HFF-Myc (cell line): ENCODE measurements around the gene GOLPH3L.
"Not testable (repeated sequence)": the region's sequence is repeated elsewhere in the genome, so short reads cannot be mapped to it uniquely, and the experiment has no call there.

ENCODE experiments used
- DNase-seq: peaks from one replicate; pipeline ENCODE4 v3.0.0-alpha.2; 2011; ENCODE audit warnings: low read depth; ENCODE audit errors: extremely low read depth
- H3K4me3 ChIP-seq: replicated peaks from 2 replicates; pipeline ENCODE4 v1.5.1; 2011; ENCODE audit warnings: low read depth, mild to moderate bottlenecking, control low read depth, low read length
- CTCF ChIP-seq: IDR thresholded peaks from 2 replicates; pipeline ENCODE4 v1.5.1; 2012; ENCODE audit warnings: mild to moderate bottlenecking, low read depth, low read length, control low read depth; ENCODE audit errors: missing control alignments

Gene GOLPH3L

GRCh38 chr1:150661156-150661555 lies 35.8 kb downstream of the GOLPH3L start:
- no peak for TF ChIP-seq CTCF
- H3K4me3 ChIP-seq: no peak overlapping the region
- DNase-seq: no peak

GRCh38 chr1:150660584-150660983 lies 36.4 kb downstream of the GOLPH3L start:
- TF ChIP-seq CTCF: no peak
- no peak for DNase-seq

GRCh38 chr1:150657064-150657463 lies 39.9 kb downstream of the GOLPH3L start:
- H3K4me3 ChIP-seq, DNase-seq: not testable (repeated sequence)

More at GRCh38 chr1:150660584-150660983, 36.4 kb downstream of the GOLPH3L start:
- H3K4me3 ChIP-seq: no peak overlapping the region

- DNase-seq, H3K4me3 ChIP-seq: not testable (repeated sequence)
Measured at GRCh38 chr1:150654635-150655034, 42.3 kb downstream of the GOLPH3L start.

- TF ChIP-seq CTCF: no peak
- DNase-seq: no peak
- H3K4me3 ChIP-seq: no peak overlapping the region
Measured at GRCh38 chr1:150650193-150650592, 46.8 kb downstream of the GOLPH3L start.

GRCh38 chr1:150649441-150650075 lies 47.4 kb downstream of the GOLPH3L start:
- DNase-seq: no peak
- no peak for TF ChIP-seq CTCF

GRCh38 chr1:150642296-150642695 lies 54.7 kb downstream of the GOLPH3L start:
- no peak for DNase-seq
- H3K4me3 ChIP-seq: no peak overlapping the region
- no peak for TF ChIP-seq CTCF

More at GRCh38 chr1:150649441-150650075, 47.4 kb downstream of the GOLPH3L start:
- H3K4me3 ChIP-seq: no peak overlapping the region

GRCh38 chr1:150641126-150641815 lies 55.7 kb downstream of the GOLPH3L start:
- not testable (repeated sequence) for DNase-seq

GRCh38 chr1:150638430-150638829 lies 58.5 kb downstream of the GOLPH3L start:
- not testable (repeated sequence) for H3K4me3 ChIP-seq, DNase-seq

More at GRCh38 chr1:150641126-150641815, 55.7 kb downstream of the GOLPH3L start:
- H3K4me3 ChIP-seq: not testable (repeated sequence)

GRCh38 chr1:150634839-150635622 lies 61.9 kb downstream of the GOLPH3L start:
- not testable (repeated sequence) for DNase-seq

More at GRCh38 chr1:150634839-150635622, 61.9 kb downstream of the GOLPH3L start:
- H3K4me3 ChIP-seq: not testable (repeated sequence)
